Astrocyte (in vitro differentiated cells and primary cell): ENCODE data around the gene COL23A1. TPM values are rescaled to one million over a fixed set of nuclear protein-coding genes. Genes with fewer than 3 reads are reported as not detected.

Experiments
- DNase-seq: peaks from one replicate; pipeline ENCODE4 v3.0.0-alpha.2; 2010; ENCODE audit warnings: low read depth
- FAIRE-seq: peaks from 2 replicates; lab custom pipeline; 2011; peaks lifted over from hg19 to GRCh38; lab: Jason Lieb, UNC
- H2AFZ ChIP-seq: 2 replicates; pipeline ENCODE4 v1.6.0; 2012; ENCODE audit warnings: low read depth, low read length, inconsistent platforms
- H3K27ac ChIP-seq: 2 replicates; pipeline ENCODE4 v1.5.1; 2011; ENCODE audit warnings: low read depth, low read length, inconsistent platforms
- H3K27me3 ChIP-seq: 2 replicates; pipeline ENCODE4 v1.6.0; 2011; ENCODE audit warnings: low read length, inconsistent platforms; ENCODE audit not compliant: insufficient read depth
- H3K36me3 ChIP-seq: 2 replicates; pipeline ENCODE4 v1.5.1; 2011; ENCODE audit warnings: low read length, inconsistent platforms; ENCODE audit not compliant: insufficient read depth
- H3K4me1 ChIP-seq: 2 replicates; pipeline ENCODE4 v1.5.1; 2011; ENCODE audit warnings: low read length, inconsistent platforms; ENCODE audit not compliant: insufficient read depth
- H3K4me2 ChIP-seq: 2 replicates; pipeline ENCODE4 v1.6.0; 2012; ENCODE audit warnings: low read length, inconsistent platforms
- H3K4me3 ChIP-seq: 2 replicates; pipeline ENCODE4 v1.5.1; 2011; ENCODE audit warnings: low read depth, mild to moderate bottlenecking, low read length, inconsistent platforms; ENCODE audit not compliant: insufficient read depth
- H3K79me2 ChIP-seq: 2 replicates; pipeline ENCODE4 v1.6.0; 2012; ENCODE audit warnings: mild to moderate bottlenecking, low read length, inconsistent platforms; ENCODE audit not compliant: insufficient read depth
- H3K9ac ChIP-seq: 2 replicates; pipeline ENCODE4 v1.6.0; 2012; ENCODE audit warnings: mild to moderate bottlenecking, low read length, inconsistent platforms
- H3K9me3 ChIP-seq: 2 replicates; pipeline ENCODE4 v1.5.1; 2012; ENCODE audit warnings: low read depth, mild to moderate bottlenecking, low read length, inconsistent platforms; ENCODE audit not compliant: insufficient read depth
- H4K20me1 ChIP-seq: 2 replicates; pipeline ENCODE4 v1.6.0; 2012; ENCODE audit warnings: low read length, inconsistent platforms; ENCODE audit not compliant: insufficient read depth
- H3K27ac Mint-ChIP-seq: one replicate; pipeline ENCODE4 v1.8.0; 2021; ENCODE audit warnings: mild to moderate bottlenecking, mixed read lengths; ENCODE audit not compliant: unreplicated experiment
- H3K27me3 Mint-ChIP-seq: one replicate; pipeline ENCODE4 v1.8.0; 2021; ENCODE audit warnings: low read depth, mixed read lengths; ENCODE audit not compliant: unreplicated experiment
- H3K36me3 Mint-ChIP-seq: one replicate; pipeline ENCODE4 v1.8.0; 2021; ENCODE audit warnings: low read depth, mixed read lengths; ENCODE audit not compliant: unreplicated experiment
- H3K4me1 Mint-ChIP-seq: one replicate; pipeline ENCODE4 v1.8.0; 2021; ENCODE audit warnings: low read depth, mixed read lengths; ENCODE audit not compliant: unreplicated experiment
- H3K4me3 Mint-ChIP-seq: one replicate; pipeline ENCODE4 v1.8.0; 2021; ENCODE audit warnings: mild to moderate bottlenecking, moderate library complexity, mixed read lengths; ENCODE audit not compliant: unreplicated experiment
- H3K9me3 Mint-ChIP-seq: one replicate; pipeline ENCODE4 v1.8.0; 2021; ENCODE audit warnings: mild to moderate bottlenecking, mixed read lengths; ENCODE audit not compliant: unreplicated experiment
- EZH2 ChIP-seq: IDR thresholded peaks from 2 replicates; pipeline ENCODE4 v1.6.1; 2012; ENCODE audit warnings: mild to moderate bottlenecking, low read length, inconsistent platforms; ENCODE audit not compliant: insufficient read depth
- total RNA-seq: library from RNA; stranded (reverse); gene quantifications from 2 replicates; pipeline ENCODE4 v1.2.1, GENCODE V29; 2021
- TF ChIP-seq, protein P1 (sequence below): IDR thresholded peaks from 2 replicates; pipeline ENCODE4 v1.5.1; 2011; ENCODE audit warnings: low read depth, mild to moderate bottlenecking, inconsistent platforms, low read length, moderate library complexity; ENCODE audit not compliant: insufficient read depth

COL23A1 gene
- total RNA-seq, 1 donor from 2014 or later = 0.16 TPM

DNA sequence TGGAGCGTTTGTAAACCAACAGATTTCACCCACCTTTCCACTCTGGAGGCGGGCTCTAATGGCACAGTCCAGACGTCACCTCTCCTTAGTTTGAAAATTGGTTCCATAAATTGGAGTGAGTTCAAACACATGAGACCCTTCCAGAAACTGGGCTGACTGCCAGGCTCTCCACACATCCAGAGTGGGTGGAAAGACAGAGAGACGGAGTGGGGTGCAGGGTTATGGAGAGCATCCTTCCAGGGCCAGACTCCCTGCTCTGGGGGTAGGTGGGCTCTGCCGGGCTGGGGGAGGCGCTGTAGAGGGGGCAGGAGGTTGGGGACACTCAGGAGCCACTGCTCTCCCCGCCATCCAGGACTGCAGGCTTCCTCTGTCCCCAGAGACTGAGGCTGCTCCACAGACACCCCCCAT is 252.9 kb downstream of the COL23A1 start:
- H3K36me3 Mint-ChIP-seq = peaks cover 2% of the 10 kb centered on the region
- Histone ChIP-seq H3K9ac (no peak overlapping the region), H3K27ac (no peak overlapping the region), H3K4me3 (no peak overlapping the region), H4K20me1 (no peaks in the 10 kb centered on the region), H3K4me1 (no peaks in the 10 kb centered on the region), H2AFZ (no peak overlapping the region), H3K36me3 (no peaks in the 10 kb centered on the region), H3K27me3 (no peaks in the 10 kb centered on the region), H3K79me2 (no peaks in the 10 kb centered on the region), H3K4me2 (no peak overlapping the region), H3K9me3 (no peaks in the 10 kb centered on the region)
- no peaks in the 10 kb centered on the region for H3K9me3 Mint-ChIP-seq
- H3K27ac Mint-ChIP-seq = no peak overlapping the region
- DNase-seq (no peak), FAIRE-seq (no peak)
- H3K27me3 Mint-ChIP-seq = peaks cover 54% of the 10 kb centered on the region
- no peak for TF ChIP-seq EZH2
- TF ChIP-seq, protein P1, sequence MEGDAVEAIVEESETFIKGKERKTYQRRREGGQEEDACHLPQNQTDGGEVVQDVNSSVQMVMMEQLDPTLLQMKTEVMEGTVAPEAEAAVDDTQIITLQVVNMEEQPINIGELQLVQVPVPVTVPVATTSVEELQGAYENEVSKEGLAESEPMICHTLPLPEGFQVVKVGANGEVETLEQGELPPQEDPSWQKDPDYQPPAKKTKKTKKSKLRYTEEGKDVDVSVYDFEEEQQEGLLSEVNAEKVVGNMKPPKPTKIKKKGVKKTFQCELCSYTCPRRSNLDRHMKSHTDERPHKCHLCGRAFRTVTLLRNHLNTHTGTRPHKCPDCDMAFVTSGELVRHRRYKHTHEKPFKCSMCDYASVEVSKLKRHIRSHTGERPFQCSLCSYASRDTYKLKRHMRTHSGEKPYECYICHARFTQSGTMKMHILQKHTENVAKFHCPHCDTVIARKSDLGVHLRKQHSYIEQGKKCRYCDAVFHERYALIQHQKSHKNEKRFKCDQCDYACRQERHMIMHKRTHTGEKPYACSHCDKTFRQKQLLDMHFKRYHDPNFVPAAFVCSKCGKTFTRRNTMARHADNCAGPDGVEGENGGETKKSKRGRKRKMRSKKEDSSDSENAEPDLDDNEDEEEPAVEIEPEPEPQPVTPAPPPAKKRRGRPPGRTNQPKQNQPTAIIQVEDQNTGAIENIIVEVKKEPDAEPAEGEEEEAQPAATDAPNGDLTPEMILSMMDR = no peak
- no peak overlapping the region for H3K4me3 Mint-ChIP-seq
- no peaks in the 10 kb centered on the region for H3K4me1 Mint-ChIP-seq

DNA sequence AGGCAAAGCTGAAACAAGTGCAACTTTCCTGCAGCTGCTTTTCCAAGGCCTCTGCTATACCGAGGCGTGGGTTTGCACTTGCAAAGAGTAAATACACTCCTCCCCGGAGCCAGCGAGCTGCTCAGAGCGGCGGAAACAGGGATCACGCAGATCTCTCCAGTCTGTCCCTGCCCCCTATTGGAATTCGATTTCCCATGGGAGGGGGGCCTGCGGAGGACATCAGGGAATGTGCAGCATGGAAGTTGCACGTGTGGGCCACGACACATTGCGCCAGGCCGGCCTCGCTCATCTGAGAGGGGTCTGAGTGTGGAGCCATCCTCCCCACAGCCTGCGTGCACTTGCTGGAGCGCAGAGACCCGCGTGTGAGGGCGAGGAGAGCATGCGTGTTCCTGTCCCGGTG is 253.3 kb downstream of the COL23A1 start:
- FAIRE-seq (no peak), DNase-seq (no peak)
- no peaks in the 10 kb centered on the region for H4K20me1 ChIP-seq
- no peak overlapping the region for H3K27ac ChIP-seq
- H2AFZ ChIP-seq = no peak overlapping the region
- H3K4me3 ChIP-seq = no peak overlapping the region
- Mint-ChIP-seq H3K27me3 (peaks cover 50% of the 10 kb centered on the region), H3K4me1 (no peaks in the 10 kb centered on the region), H3K27ac (no peak overlapping the region), H3K4me3 (no peak overlapping the region), H3K9me3 (no peaks in the 10 kb centered on the region), H3K36me3 (peaks cover 2% of the 10 kb centered on the region)
- H3K9ac ChIP-seq = no peak overlapping the region
- H3K9me3 ChIP-seq = no peaks in the 10 kb centered on the region
- H3K4me1 ChIP-seq = no peaks in the 10 kb centered on the region
- H3K4me2 ChIP-seq = no peak overlapping the region
- H3K36me3 ChIP-seq = no peaks in the 10 kb centered on the region
- H3K27me3 ChIP-seq = no peaks in the 10 kb centered on the region
- TF ChIP-seq, protein P1 = no peak
- TF ChIP-seq EZH2 = no peak
- no peaks in the 10 kb centered on the region for H3K79me2 ChIP-seq

DNA sequence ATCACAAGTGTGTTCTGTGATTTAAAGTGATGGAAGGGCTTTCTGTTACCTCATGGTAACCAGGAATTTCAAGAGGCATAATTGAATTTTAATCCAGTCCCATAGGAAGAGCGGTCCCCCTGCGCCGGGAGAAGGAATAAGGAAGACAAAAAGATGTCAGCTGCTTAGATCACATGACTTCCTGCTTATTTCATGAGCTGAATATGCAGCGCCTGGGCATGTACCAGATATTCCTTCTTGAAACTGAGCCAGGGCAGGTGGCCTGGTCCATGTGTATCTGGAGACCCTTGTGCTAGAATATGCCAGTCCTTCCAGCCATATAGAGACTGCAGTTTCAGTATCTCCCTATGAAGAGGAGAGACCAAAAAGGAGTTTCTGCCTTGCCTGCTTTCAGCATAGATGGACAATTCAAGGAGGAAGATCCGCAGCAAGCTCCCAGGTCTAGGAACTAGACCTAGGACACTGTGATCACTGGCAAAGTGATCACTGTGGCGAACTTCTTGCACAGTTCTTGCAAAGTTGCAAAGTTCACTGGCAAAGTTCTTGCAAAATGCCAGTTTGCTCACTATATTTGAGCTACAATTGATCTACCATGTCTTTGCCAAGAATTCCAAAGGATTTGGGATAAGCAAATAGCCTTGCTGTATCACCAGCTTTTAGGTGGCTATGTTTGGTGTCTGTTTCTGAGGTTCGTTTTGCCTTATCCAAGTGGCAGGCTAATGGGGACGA is 254.7 kb downstream of the COL23A1 start:
- Histone ChIP-seq H4K20me1 (no peaks in the 10 kb centered on the region), H3K27me3 (no peaks in the 10 kb centered on the region), H3K79me2 (no peaks in the 10 kb centered on the region), H2AFZ (no peak overlapping the region), H3K27ac (no peak overlapping the region), H3K4me3 (no peak overlapping the region), H3K9me3 (no peaks in the 10 kb centered on the region), H3K4me1 (no peaks in the 10 kb centered on the region), H3K36me3 (no peaks in the 10 kb centered on the region), H3K4me2 (no peak overlapping the region), H3K9ac (no peak overlapping the region)
- Mint-ChIP-seq H3K27me3 (peaks cover 48% of the 10 kb centered on the region), H3K27ac (no peak overlapping the region), H3K4me3 (no peak overlapping the region), H3K36me3 (no peaks in the 10 kb centered on the region), H3K4me1 (no peaks in the 10 kb centered on the region), H3K9me3 (no peaks in the 10 kb centered on the region)
- DNase-seq (no peak), FAIRE-seq (no peak)
- no peak for TF ChIP-seq EZH2
